Peyer's patch (tissue), 4 donors: ENCODE results near the gene MTMR2. TPM values are rescaled to one million over a fixed set of nuclear protein-coding genes. Genes with fewer than 3 reads are reported as not detected.

Source experiments
- DNase-seq, 3 donors: peaks; one replicate each; pipeline ENCODE4 v3.0.0-alpha.2; 2017 to 2019
- H3K27ac ChIP-seq, 4 donors: fragments of 200-600 bp; sonication (generic); one replicate each; pipeline ENCODE4 v1.5.1; 2016 to 2019
- H3K27me3 ChIP-seq, 2 donors: fragments of 200-600 bp; sonication (generic); one replicate each; pipeline ENCODE4 v1.5.1; 2019
- H3K36me3 ChIP-seq, 3 donors: fragments of 200-600 bp; sonication (generic); one replicate each; pipeline ENCODE4 v1.5.1; 2016 to 2019
- H3K4me1 ChIP-seq, 4 donors: fragments of 200-600 bp; sonication (generic); one replicate each; pipeline ENCODE4 v1.5.1; 2016 to 2019
- H3K4me3 ChIP-seq, 4 donors: fragments of 200-600 bp; sonication (generic); 1 replicate in 3 of 4; 2 replicates in 1 of 4; pipeline ENCODE4 v1.5.1; 2016 to 2019; ENCODE audit warnings: mild to moderate bottlenecking in 1 of 4
- H3K9me3 ChIP-seq, 4 donors: fragments of 200-600 bp; sonication (generic); one replicate each; pipeline ENCODE4 v1.5.1; 2016 to 2019; ENCODE audit warnings: mild to moderate bottlenecking in 1 of 4
- POLR2A ChIP-seq, 2 donors: fragments of 450-650 bp; IDR thresholded peaks; one replicate each; pipeline ENCODE4 v1.5.1; 2017; ENCODE audit warnings: antibody characterized with exemption in 2 of 2, mild to moderate bottlenecking in 2 of 2, moderate library complexity in 2 of 2
- total RNA-seq, 4 donors: library from RNA; depleted of rRNA; stranded (reverse); fragments of >200 nt; gene quantifications; one replicate each; pipeline ENCODE4 v1.1.0, GENCODE V29; 2016
- TF ChIP-seq, protein P1 (sequence below), 6 experiments: fragments of 450-650 bp in 4 of 6; fragments of 200-600 bp in 2 of 6; sonication (generic) in 1 of 6; IDR thresholded peaks; one replicate each; pipeline ENCODE4 v1.5.1; 2017 to 2019; ENCODE audit warnings: antibody characterized with exemption in 6 of 6, mild to moderate bottlenecking in 3 of 6, moderate library complexity in 1 of 6

The MTMR2 gene
- total RNA-seq, 4 donors from 2014 or later: 7.9 to 17.3 (median 11.1) TPM

DNA sequence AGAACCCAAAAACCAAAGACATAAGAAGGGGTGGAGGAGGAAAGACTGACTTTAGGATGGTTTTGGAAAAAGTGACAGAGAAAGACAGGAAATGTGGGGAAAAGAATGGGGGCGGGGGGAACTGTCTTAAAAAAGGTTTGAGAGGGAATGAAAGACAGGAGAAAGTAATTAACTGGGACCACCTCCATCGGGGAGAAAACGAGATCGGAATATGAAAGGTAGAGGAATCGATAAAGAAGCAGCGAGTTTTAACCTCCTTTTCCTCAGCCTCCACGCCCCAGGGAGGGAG lies 524 bp downstream of the MTMR2 start:
- TF ChIP-seq POLR2A (IDR thresholded peaks at IDR 0.05): no peak
- TF ChIP-seq, protein P1, sequence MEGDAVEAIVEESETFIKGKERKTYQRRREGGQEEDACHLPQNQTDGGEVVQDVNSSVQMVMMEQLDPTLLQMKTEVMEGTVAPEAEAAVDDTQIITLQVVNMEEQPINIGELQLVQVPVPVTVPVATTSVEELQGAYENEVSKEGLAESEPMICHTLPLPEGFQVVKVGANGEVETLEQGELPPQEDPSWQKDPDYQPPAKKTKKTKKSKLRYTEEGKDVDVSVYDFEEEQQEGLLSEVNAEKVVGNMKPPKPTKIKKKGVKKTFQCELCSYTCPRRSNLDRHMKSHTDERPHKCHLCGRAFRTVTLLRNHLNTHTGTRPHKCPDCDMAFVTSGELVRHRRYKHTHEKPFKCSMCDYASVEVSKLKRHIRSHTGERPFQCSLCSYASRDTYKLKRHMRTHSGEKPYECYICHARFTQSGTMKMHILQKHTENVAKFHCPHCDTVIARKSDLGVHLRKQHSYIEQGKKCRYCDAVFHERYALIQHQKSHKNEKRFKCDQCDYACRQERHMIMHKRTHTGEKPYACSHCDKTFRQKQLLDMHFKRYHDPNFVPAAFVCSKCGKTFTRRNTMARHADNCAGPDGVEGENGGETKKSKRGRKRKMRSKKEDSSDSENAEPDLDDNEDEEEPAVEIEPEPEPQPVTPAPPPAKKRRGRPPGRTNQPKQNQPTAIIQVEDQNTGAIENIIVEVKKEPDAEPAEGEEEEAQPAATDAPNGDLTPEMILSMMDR (IDR thresholded peaks at IDR 0.05): no peak
- no peaks in the 10 kb centered on the region for H3K36me3 ChIP-seq
- peaks cover 0 to 7% (median 2%) of the 10 kb centered on the region in 4 donors for H3K4me1 ChIP-seq
- peak overlapping the region; percentile 84 to 96 (median 90) for H3K27ac ChIP-seq
- DNase-seq: no peak
- no peaks in the 10 kb centered on the region for H3K27me3 ChIP-seq
- H3K9me3 ChIP-seq: no peaks in the 10 kb centered on the region
- H3K4me3 ChIP-seq: peak overlapping the region; percentile 62 to 89 (median 80)

DNA sequence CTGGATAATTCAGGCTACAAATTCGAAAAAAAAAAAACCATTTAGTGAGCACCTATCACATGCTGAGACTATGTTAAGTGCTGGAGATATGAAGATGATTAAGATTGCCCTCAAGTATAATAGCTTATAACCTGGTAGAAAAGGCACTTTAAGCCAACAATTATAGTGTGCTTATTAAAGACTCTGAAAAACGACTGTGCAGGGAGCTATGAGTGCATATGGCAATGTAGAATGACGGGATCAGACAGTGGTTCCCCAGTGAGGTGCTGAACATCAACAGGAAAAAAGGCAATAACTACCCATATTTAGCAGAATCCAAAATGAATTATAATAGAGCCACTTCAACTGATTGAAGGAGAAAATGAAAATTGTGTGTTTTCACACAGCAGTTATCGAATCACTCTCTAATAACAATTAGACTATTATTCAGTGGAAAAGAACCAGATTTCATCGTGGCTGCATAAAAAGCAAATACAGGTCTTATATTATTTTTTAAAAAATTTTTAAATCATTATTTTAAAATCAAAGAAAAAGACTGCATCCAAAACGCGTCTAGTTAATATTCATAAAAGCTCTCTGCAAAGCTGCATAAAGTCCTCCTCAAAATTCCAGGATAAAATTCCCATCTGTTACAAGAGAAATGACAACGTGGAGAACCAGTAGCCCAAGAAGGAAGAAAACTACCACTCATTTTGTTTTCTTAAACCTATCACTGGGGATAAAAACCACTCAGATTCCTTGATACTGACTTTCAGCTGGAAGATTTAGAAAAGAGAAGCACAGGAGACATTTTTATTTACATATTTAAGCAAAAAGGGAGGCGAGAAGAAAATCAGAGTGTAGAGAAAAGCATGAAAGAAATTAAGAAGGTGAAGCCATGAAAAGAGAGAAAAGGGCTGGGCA lies 1.1 kb downstream of the MTMR2 start:
- H3K27ac ChIP-seq: peak overlapping the region in 3 of 4 donors; percentile 90 to 96 (median 91)
- no peaks in the 10 kb centered on the region for H3K27me3 ChIP-seq
- TF ChIP-seq POLR2A (IDR thresholded peaks at IDR 0.05): no peak
- TF ChIP-seq, protein P1 (IDR thresholded peaks at IDR 0.05): no peak
- peak overlapping the region; percentile 62 to 89 (median 80) for H3K4me3 ChIP-seq
- H3K4me1 ChIP-seq: peaks cover 0 to 7% (median 2%) of the 10 kb centered on the region in 4 donors
- H3K9me3 ChIP-seq: no peaks in the 10 kb centered on the region
- no peak for DNase-seq
- H3K36me3 ChIP-seq: no peaks in the 10 kb centered on the region

DNA sequence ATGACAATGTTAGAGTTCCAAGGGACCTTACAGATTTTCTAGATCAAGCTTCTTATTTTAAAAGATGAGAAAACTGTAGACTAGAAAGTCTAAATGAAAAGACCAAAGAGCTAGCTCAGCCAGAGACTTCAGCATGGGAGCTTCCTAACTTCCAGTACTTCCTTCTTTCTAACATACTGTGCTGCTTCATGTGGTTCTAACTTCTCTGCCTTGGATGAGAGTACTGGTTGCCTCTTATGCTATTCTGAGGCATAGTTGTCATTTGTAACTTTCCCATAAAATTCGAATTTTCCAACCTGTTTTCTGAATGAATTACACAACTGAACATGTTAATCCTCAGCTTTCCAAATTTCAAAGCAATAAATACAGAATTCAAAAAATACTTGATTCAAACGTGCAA lies 1.8 kb downstream of the MTMR2 start:
- Histone ChIP-seq H3K27ac (no peak overlapping the region), H3K36me3 (no peaks in the 10 kb centered on the region), H3K27me3 (no peaks in the 10 kb centered on the region), H3K9me3 (no peaks in the 10 kb centered on the region), H3K4me3 (no peak overlapping the region), H3K4me1 (peaks cover 0 to 12% (median 2%) of the 10 kb centered on the region in 4 donors)
- TF ChIP-seq, protein P1 (IDR thresholded peaks at IDR 0.05): no peak
- no peak for TF ChIP-seq POLR2A (IDR thresholded peaks at IDR 0.05)
- no peak for DNase-seq

DNA sequence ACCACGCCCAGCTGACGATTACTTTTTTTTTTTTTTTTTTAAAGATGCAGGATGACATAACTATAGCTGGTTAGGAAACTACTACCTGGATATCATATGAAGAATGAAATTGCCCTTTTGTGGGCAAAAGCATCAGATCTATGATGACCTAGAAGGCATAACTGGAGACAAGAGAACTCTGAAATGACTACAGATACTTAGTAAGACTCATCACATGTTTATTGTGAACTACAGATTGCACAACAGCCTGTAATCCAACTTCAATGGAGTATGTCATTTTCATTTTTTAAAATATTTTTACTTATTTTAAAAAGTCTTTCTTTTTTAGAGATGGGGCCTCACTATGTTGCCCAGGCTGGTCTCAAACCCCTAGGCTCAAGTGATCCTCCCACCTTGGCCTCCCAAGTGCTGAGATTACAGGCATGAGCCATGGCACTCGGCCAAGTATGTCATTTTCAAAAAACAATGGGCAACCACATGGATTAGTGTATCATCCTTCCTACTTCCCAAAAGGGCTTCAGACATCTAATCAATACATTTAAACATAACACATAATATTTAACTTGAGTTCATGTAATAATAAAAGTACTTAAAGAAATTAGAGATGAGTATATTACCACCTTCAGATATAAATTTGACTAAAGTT lies 3.3 kb downstream of the MTMR2 start:
- H3K4me3 ChIP-seq: no peak overlapping the region
- H3K36me3 ChIP-seq: no peaks in the 10 kb centered on the region
- TF ChIP-seq, protein P1 (IDR thresholded peaks at IDR 0.05): no peak
- no peak for TF ChIP-seq POLR2A (IDR thresholded peaks at IDR 0.05)

DNA sequence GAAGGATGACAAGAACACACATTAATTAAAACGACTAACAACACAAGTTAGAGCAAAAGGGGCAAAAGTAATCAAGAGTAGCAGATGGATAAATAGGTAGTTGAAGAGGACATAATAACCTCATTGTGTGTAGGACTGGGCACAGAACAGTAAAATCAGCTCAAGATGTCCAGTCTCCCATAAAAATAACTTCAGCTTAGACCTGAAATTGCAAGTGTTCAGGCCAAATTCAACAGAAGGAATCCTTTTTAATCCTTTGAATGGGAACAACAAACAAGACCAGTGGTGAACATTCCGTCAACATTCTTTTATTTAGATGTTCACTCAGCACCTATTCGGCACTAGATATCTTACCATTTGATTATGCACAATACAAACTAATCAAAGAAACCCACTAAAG lies 4.4 kb downstream of the MTMR2 start:
- Histone ChIP-seq H3K4me3 (no peak overlapping the region), H3K27me3 (no peaks in the 10 kb centered on the region), H3K36me3 (no peaks in the 10 kb centered on the region), H3K9me3 (no peaks in the 10 kb centered on the region), H3K27ac (no peak overlapping the region), H3K4me1 (peaks cover 0 to 10% (median 0%) of the 10 kb centered on the region in 4 donors)
- DNase-seq: no peak
- TF ChIP-seq, protein P1 (IDR thresholded peaks at IDR 0.05): no peak
- TF ChIP-seq POLR2A (IDR thresholded peaks at IDR 0.05): no peak

More for the DNA sequence above, 3.3 kb downstream of the MTMR2 start:
- H3K27ac ChIP-seq: no peak overlapping the region
- no peak for DNase-seq
- H3K9me3 ChIP-seq: no peaks in the 10 kb centered on the region
- peaks cover 0 to 16% (median 2%) of the 10 kb centered on the region in 4 donors for H3K4me1 ChIP-seq
- no peaks in the 10 kb centered on the region for H3K27me3 ChIP-seq
